ENCODE results near the gene LRTM2.
"Not testable (repeated sequence)": the region's sequence is repeated elsewhere in the genome, so short reads cannot be mapped to it uniquely, and the experiment has no call there.

LRTM2 gene

DNA sequence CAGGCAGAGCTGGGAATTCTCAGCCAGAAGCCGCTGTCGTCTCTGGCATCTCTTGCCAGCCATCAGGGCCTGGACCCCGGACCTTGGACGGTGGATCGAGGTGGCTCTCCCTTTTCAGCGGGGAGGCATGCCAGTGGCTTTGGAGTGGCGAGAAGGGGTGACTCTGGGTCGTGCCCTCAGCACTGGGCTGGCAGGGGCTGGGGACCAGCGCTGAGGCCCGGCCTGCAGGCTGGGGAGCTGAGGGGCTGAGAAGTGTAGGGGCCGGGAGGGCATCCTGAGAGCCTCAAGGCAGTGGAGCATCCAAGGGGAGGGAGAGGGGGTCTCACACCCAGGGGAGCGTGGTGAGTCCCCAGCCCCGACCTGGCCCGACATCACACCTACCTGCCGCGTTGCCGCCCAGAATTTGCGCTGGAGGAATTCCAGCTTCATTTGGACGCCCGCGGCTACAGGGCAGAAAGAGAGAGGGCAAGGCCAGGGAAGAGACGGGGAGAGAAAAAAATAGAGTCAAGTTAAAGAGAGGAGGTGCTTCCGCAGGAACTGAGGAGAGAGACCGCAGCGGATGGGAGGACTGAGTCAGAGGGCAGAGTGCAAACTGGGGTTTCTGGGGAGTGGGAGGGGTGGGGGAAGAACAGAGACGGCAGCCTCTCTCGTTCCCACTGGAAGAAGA, 9.0 kb upstream of the LRTM2 start:
- peak in 1 of 2 donors; percentile 34 for DNase-seq (ENCODE audit: low read depth in 2 of 2)

DNA sequence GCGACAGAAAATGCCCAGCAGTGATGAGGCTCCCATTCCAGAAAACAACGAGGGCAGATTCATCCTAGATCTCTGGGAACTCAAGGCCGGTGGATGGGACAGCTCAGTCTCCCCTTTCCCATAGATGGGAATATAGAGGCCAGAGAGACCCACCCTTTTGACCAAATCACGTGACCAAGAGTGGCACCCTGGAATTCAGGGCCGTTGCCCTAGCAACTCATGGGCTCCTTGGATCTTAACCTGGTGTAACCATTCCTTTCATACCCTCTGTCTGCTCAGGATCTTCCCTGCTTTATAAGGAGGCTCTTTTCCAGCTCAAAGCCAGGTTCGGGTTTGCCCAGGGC, 8.4 kb upstream of the LRTM2 start:
- no peak for DNase-seq (ENCODE audit: low read depth in 2 of 2)

DNA sequence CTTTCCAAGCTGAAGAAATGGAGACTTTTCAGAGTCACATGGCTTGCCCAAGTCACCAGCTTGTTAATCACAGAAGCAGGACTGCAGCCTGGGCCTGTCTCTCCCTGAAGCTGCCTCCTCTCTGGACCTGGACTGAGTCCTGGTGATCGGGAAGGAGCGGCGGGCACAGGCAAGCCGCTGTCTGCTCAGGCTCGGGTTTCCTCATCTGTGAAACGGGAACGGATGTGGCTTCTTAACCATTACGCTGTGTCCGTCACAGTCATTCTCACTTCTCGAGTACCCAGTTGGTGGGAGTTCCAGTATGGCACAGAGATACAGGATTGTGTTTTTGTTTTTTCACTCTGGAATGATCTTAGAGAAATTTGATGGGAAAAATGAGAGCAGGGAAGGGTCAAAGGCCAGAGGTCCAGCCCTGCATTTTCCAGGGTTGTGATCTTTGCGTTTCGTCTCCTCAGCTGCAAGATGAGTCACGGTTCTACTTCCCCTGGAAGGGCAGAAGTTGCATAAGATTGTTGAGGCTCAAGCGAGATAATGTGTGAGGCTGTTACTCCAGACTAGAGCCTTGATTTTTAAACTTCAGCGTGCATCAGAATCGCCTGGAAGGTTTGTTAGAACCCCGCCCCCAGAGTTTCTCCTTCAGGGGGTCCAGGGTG, 7.6 kb upstream of the LRTM2 start:
- no peak for DNase-seq (ENCODE audit: low read depth in 2 of 2)

DNA sequence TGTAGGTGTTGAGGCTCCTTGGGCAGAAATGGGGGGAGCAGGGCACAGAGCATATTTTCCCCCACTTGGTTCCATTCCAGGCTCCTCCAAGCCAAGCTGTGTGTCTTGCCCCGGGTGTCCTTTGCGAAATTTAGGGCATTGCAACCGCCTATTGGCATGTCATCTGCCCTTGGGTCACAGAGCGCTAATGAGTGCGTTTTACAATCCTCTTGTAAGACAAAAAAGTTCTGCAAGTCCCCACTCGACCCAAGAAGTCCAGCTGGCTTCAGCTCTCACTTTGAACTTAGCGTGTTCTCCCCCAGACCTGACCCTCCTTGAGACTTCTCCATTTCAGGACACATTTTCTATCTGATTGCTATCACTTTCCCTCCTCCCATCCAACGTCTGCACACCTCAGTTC, 6.1 kb upstream of the LRTM2 start:
- DNase-seq (ENCODE audit: low read depth in 2 of 2) = no peak

DNA sequence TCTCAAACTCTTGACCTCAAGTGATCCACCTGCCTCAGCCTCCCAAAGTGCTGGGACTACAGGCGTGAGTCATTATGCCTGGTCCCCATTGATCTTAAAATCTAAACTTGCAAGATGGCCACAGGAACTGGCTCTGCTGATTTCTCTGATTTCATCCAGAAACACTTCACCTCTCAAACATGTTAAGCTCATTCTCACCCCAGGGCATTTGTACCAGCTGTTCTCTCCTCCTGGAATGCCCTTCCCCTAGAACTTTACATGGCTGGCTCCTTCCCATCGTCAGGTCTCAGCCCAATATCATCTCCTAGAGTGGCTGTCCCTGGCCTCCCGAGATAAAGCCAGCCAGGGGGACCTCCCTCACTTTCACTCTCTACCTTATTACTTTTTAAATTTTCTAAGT, 5.3 kb upstream of the LRTM2 start:
- DNase-seq (ENCODE audit: low read depth in 2 of 2) = no peak

DNA sequence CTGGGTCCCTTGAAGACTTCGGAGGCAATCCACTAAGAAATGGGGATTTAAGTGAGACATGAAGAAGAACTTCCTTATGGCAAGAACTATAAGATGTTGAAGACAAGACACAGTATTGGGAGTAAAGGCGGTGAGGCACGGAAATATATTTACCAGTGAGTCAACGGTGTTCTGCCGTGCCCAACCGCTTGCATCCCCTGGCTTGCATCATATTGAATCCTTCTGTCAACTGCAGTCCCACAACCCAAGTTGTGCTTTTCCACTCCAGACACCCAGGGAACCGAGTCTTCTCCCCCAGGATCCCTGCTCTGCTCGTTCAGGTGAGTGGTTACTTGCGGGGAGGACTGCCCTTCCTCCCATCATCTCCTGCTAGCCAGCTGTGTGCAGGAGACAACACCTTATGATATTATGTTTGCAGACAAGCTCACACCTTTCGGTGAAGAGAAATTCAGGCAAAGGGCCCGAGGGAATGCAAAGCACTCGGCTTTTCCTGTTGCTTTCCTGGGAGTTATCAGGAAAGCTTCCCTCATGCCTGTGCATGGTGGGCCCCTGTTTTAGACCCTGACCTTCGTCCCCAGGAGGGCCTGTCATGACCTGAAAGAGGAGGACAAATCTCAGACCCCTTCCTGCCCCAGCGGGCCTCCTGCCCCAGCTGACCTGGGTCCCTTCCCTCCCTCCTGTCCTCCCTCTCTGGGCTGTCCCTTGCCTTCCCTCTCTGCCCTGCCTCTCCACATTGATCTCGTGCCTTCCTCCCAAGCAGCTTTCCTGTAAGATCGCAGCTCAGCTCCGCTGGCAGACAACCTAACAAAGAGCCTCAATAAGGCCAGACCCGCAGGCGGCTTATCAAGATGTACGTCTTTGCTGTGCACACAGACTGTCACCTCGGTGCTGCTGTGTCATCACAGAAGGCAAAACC, 4.3 kb upstream of the LRTM2 start:
- DNase-seq (ENCODE audit: low read depth in 2 of 2) = no peak

DNA sequence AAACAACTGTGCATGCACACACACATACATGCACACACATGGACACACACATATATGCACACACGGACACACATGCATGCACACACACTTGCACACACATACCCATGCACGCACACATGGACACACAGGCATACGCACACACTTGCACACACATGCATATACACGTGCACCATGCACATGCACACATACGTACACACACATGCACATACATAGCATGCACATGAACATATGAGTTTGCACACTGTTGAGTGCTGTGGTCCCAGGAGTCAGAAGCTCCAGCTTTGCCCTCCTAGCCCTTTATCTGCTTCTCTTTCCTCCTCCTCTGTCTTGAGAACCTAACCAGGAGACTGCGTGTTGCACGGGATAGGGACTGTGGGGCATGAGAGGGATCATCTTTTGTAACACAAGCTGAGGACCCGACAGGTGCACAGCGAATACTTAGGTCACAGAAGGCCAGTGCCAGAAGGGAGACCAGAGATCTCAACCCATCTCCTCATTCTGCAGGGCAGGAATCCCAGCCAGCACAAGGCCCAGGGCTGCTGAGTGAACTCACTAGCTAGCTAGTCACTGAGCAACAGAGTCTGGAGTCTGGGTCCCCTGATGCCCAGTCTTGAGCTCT, 3.5 kb upstream of the LRTM2 start:
- DNase-seq (ENCODE audit: low read depth in 2 of 2) = no peak

DNA sequence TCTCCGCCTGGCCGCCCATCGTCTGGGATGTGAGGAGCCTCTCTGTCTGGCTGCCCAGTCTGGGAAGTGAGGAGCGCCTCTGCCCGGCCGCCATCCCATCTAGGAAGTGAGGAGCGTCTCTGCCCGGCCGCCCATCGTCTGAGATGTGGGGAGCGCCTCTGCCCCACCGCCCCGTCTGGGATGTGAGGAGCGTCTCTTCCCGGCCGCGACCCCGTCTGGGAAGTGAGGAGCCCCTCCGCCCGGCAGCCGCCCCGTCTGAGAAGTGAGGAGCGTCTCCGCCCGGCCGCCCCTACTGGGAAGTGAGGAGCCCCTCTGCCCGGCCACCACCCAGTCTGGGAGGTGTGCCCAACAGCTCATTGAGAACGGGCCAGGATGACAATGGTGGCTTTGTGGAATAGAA, 2.4 kb upstream of the LRTM2 start:
- DNase-seq (ENCODE audit: low read depth in 2 of 2) = not testable (repeated sequence)

DNA sequence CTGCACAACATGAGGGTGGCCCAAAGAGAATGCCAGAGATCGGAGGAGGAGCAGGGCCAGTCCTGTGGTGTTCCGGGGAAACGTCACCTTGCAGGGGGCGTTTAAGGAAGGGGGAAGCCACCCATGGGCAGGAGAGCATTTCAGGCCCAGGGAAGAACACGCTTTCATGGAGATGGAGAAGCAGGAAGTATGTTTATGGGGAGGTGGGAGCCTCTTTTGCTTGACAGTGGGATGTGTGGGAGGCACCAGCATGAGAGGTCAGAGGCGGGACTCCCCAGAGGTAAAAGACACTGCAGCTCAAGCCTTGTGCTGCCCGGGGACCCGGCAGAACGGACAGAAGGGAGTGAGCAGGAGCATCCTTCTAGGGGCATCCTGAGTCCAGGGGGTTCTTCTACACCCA, 1.3 kb upstream of the LRTM2 start:
- DNase-seq (ENCODE audit: low read depth in 2 of 2) = no peak

DNA sequence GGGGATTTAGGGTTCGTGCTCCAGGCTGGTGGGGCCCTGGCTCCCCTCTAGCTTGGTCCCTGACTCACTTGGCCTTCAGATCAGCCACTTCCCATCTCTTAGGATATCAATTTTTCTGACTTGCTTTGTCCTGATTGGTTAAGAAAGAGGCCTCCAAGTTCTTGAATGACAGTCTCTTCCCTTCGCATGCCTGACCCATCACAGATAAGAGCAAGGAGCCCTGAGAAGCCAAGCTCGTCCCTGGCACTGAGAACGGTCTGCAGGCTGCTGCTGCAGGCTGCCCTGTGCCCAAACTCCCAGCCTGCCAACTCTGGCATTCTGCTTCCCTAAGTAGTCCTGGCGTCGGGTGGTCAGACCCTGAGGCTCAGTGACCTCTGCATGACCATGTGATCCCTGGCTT, 794 bp upstream of the LRTM2 start:
- no peak for DNase-seq (ENCODE audit: low read depth in 2 of 2)

DNA sequence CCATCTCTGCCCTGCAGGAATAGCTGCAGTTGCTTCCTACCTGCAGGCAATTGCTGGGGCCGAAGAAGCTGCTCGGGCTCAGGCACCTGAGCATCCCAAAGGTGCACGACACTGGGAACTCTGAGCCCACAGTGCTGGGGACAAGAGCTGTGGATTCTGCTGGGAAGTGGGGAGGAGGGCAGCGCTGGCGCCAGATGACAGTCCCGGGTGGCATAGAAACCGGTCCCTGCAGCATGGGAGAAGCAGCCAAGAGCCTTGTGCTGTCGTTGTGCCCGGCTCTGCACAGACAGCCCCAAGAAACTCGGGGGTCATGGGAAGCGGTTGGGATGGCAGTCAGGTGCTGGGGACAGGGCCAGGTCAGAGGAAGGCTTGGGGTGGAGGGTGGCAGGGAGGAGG, 529 bp downstream of the LRTM2 start:
- DNase-seq (ENCODE audit: low read depth in 2 of 2) = no peak

DNA sequence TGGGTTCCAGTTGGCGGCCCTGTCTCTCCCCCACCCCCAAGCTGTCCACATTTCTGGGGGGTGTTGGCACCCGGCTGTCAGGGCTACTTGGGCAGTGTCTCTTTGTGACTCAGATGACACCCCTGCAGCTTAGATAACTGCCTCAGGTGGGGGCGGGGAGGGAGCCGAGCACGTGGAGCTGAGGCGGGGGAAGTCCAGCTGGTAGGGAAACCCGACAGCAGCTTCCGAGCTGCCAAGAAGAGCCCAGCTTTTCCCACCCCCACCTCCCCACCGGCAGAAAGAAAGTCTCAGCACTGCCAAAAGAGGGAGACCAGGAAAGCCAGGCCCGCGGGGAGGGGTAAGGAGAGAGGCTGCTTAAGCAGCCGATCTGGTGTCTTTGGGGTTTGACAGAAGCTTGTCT, 1.4 kb downstream of the LRTM2 start:
- no peak for DNase-seq (ENCODE audit: low read depth in 2 of 2)

DNA sequence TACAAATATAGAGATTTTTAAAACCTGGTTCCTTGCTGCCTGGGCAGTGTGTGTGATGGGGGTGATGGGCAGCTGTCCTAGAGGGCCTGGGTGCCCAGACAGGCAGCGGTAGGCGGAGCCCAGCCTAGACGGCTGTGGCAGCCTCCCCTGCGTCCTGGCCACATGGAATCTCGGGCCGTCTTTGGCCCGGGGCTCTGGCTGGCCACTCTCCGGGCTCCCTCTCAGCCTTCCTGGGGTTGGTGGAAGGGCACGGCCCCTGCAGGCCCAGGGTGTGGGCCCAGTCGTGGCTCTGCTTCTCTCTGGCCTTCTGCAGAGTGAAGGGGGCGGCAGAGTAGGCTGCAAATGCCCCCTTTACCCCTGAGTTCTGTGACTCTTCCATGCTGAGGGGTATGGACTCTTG, 2.3 kb downstream of the LRTM2 start:
- no peak for DNase-seq (ENCODE audit: low read depth in 2 of 2)

DNA sequence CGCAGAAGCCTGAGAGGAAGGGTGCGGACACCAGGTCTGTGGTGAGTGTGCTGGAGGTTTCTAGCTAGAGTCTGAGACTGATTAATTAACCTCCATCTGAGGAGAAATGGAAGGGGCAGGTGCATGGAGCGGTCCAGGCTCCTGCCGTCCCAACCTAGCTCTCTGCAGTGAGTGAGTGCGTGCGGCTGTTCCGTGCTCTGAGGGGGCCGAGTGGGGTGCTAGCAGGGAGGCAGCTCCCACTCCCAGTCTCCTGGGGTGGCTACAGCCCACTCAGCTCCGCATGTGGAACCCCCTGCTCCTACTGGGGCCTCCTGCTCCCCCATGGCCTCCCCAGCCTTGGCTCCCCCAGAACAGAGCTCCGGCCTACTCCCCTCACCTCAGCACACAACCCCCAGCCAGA, 2.9 kb downstream of the LRTM2 start:
- no peak for DNase-seq (ENCODE audit: low read depth in 2 of 2)

DNA sequence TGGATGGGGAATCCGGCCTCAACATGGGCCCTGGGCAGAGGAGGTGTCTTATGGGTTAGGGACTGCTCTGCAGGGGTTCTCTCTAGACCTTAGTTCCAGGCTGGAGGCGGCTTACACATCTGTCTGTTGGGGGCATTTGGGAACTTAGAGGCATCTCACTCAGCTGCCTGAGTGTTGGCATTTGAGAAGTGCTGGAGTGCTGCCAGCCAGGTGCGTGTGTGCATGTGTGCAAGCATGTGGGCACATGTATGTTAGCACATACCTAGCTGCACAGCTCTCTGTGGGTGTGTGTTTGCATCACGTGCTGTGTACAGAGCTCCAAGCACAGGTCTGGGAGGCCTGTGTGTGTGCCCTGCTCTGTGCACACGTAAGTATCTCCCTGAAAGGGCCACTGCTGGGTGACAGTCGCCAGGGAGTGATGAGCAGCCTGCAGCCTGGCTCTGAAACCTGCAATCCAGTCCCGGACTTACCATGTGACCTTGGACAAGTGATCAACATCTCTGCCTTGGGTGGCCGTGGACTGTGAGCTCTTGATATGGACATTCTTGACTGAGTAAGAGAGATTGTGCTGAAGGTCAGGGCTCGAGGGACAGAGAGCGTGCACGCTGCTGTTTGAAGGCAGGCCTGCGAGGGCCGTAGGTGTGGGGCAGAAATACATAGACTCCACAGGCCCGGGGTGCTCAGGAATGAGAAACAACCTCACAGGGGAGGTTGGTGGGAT, 5.2 kb downstream of the LRTM2 start:
- DNase-seq (ENCODE audit: low read depth in 2 of 2) = no peak

DNA sequence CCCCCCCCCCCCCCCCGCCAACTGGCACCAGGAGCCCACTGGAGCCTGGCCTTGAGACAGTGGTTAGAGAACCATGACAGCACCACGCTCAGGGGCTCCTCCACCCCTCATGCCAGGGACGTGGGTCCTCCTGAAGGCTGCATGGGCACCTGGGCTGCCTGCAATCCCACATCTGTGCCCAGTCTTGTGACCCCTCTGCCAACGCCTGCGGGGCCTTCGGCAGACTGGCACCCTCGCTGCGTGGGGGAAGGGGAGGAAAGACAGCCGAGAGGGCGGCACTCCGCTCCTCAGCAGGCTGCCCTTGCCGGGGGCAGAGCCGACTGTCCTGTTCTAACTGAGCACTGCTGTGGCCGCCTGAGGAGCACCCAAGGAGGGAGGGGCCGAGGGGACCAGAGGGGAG, 6.0 kb downstream of the LRTM2 start:
- DNase-seq (ENCODE audit: low read depth in 2 of 2) = no peak

DNA sequence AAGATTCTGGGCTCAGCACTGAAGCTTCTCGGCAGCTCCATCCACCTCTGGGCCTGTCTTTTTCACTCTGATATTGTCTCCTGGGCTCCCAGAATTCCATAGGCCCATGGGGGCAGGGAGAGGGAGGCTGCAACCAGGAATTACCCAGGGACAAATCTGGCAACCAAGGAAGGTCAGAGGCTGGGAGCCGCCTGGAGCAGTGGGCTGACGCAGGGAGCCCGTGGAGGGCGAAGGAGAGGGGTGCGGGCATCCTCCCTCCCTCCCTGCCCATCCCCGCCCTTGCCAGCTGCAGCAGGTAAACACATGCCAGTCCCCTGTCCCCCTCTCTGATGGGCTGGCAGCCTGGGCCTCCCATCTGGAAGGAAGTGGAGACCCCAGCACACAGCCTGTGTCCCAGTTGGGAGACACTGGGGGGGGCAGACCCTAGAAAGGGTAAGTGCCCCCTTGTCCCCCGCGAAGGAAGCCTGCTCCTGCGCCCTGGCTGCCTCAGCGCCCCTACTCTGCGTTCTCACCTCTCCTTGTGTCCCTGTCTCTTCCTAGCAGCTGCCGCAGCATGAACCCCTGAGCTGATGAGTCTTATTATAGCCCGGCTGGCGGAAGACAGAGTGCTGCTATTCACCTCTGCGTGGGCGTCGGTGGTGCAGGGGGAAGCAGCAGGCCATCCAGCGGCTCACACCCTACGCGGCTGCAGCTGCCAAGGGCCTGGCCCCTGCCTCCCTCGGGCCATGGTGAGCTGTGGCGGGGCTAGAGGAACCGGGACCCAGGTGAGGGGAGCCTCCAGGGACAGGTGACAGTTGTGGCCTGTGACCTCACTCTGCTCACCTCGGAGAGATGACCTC, 6.7 kb downstream of the LRTM2 start:
- DNase-seq (ENCODE audit: low read depth in 2 of 2) = no peak

DNA sequence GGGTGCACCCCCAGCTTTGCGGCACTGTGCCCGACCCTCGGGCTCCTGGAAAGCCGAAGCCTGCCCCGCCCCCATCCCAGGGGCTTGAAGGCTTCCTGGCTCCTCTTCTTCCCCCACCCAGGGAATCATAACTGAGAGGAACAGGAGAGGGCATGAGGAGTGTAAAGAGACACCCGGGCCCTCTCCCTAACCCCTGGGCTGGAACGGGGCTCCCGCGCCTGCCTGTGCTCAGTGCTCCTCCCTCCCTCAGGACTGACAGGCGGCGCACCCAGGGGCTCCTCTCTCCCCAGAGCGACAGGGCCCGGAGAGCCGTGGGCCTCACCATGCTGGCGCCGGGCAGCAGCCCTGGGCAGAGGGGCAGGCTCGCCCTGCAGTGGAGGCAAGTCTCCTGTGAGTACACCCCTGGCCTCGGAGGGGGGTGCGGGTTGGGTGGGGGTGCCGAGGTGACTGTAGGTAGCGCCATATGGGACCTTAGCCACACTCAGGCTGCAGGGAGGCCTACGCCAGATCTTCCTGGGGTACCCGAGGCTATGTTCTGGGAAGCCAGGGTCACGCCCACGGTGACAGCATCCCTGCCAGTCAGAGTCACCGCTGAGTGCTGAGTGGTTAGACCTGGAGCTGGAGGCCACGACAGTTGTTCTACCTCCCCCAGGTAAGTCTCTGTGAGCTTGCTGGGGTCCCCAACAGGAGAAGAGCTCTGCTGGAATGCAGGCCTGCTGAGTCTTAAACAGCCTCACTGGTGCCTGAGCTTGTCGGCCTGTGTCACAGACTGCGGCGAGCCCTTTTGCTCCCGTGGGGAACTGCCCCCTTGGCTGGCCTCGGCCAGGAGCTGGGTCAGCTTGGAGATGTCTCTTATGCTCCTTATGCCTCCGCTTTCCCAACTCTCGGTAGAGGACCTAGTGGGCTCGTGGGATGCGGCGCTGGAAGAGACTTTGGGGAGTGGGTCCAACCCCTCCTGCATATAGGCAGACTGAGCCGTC, 7.8 kb downstream of the LRTM2 start:
- no peak for DNase-seq (ENCODE audit: low read depth in 2 of 2)

DNA sequence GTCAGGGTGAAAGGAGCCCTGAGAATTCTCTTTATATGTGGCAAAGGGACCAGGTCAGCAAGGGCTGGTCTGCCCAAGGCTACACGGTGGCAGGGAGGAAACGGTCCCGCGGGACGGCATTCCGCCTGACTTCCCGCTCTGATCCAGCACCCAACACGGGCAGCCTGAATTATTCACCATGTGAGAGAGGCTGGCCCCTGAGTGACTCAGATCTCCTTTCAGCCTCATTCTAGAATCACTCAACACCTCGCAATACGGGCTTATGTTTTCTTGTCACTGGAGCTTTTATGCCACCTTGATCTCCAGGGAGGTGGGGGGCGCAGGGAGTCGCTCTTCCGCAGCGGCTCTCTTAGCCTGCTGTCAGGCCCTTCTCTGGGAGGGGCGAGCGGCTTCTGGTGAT, 8.5 kb downstream of the LRTM2 start:
- no peak for DNase-seq (ENCODE audit: low read depth in 2 of 2)
